HG02588 (cell line): ENCODE data around the gene FCRL1.

Experiments
- ATAC-seq: cut with Tn5 transposase; IDR thresholded peaks from one replicate; pipeline ENCODE4 v1.9.1; 2021; ENCODE audit warnings: mild to moderate bottlenecking, moderate library complexity; ENCODE audit not compliant: unreplicated experiment

FCRL1 gene

GRCh38 chr1:157819896-157820295 is at the start of gene FCRL1:
Gene FCRL1 (minus strand): TSS chr1:157820120. CDS start chr1:157820037, 83 bp downstream.
- no peak for ATAC-seq

GRCh38 chr1:157868654-157869053 is 48.7 kb upstream of the FCRL1 start:
- ATAC-seq: no peak

- ATAC-seq: no peak
Measured at GRCh38 chr1:157862114-157863070, 42.5 kb upstream of the FCRL1 start.

- ATAC-seq: peak; percentile 72
Measured at GRCh38 chr1:157856538-157856937, 36.6 kb upstream of the FCRL1 start.

- ATAC-seq: no peak
Measured at GRCh38 chr1:157852476-157852875, 32.6 kb upstream of the FCRL1 start.

GRCh38 chr1:157849229-157849875 is 29.4 kb upstream of the FCRL1 start:
- ATAC-seq: peak; percentile 72

- ATAC-seq: no peak
Measured at GRCh38 chr1:157844089-157844830, 24.3 kb upstream of the FCRL1 start.

- ATAC-seq: no peak
Measured at GRCh38 chr1:157842939-157843338, 23.0 kb upstream of the FCRL1 start.

GRCh38 chr1:157841708-157842107 is 21.8 kb upstream of the FCRL1 start, which contains the start of gene CD5L:
Gene CD5L (minus strand): TSS chr1:157841808. CDS start chr1:157841701, 107 bp downstream.
- ATAC-seq: no peak

GRCh38 chr1:157838966-157839365 is 19.0 kb upstream of the FCRL1 start:
- no peak for ATAC-seq

- ATAC-seq: no peak
Measured at GRCh38 chr1:157834430-157834829, 14.5 kb upstream of the FCRL1 start.

- no peak for ATAC-seq
Measured at GRCh38 chr1:157833145-157833544, 13.2 kb upstream of the FCRL1 start.

- ATAC-seq: no peak
Measured at GRCh38 chr1:157831968-157832626, 12.2 kb upstream of the FCRL1 start.

GRCh38 chr1:157830887-157831286 is 11.0 kb upstream of the FCRL1 start:
- ATAC-seq: no peak

GRCh38 chr1:157829711-157830110 is 9.8 kb upstream of the FCRL1 start:
- ATAC-seq: no peak

GRCh38 chr1:157829210-157829609 is 9.3 kb upstream of the FCRL1 start:
- ATAC-seq: no peak

- no peak for ATAC-seq
Measured at GRCh38 chr1:157820299-157820698, 379 bp upstream of the FCRL1 start.

GRCh38 chr1:157819215-157819614 is 705 bp downstream of the FCRL1 start:
- ATAC-seq: no peak

- no peak for ATAC-seq
Measured at GRCh38 chr1:157813269-157813668, 6.7 kb downstream of the FCRL1 start.

- peak; percentile 91 for ATAC-seq
Measured at GRCh38 chr1:157806431-157807149, 13.3 kb downstream of the FCRL1 start.
